ENCODE results near the gene CENPT. TPM values are rescaled to one million over a fixed set of nuclear protein-coding genes. Genes with fewer than 3 reads are reported as not detected.

CENPT gene
- total RNA-seq, 1 experiment from 2014 or later = 60.9 TPM

DNA sequence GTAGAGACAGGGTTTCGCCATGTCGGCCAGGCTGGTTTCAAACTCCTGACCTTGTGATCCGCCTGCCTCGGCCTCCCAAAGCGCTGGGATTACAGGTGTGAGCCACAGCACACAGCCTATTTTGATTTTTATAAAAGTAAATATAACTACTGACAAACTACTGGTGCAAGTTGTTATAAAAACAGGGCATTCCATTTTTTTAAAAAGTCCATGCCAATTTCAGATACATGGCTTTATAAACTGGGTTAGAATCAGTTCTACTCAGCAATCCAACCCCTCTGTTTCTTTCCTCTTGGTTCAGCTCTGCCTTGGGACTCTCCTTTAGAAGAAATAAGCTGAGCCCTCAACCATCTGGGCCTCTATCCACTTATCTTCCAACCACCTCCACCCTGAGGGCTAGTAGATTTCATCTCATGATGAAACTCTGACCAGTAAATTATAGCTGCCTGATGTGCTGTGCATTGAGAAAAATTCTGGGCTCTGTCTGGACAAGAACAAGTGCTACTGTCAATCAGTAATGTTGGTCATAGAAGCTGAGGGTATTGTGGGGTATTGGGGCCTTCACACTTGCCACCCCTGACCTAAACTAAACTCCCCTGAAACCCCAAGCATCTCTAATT lies 51.3 kb downstream of the CENPT start:
- Histone ChIP-seq H4K91ac (ENCODE audit: insufficient read length, low read depth, low read length) (no peak overlapping the region), H3K79me2 (ENCODE audit: insufficient read depth, low read length) (no peaks in the 10 kb centered on the region; the same call in 1 of the 2 replicates), H2BK20ac (ENCODE audit: low read depth, low read length, poor library complexity, severe bottlenecking) (no peak overlapping the region), H2AFZ (ENCODE audit: low read length) (no peak overlapping the region), H3K56ac (ENCODE audit: insufficient read length, low read depth, low read length) (no peak overlapping the region), H2BK12ac (ENCODE audit: insufficient read length, low read depth, low read length) (no peak overlapping the region), H2AK5ac (ENCODE audit: insufficient read length, low read length) (no peak overlapping the region), H3T11ph (ENCODE audit: low read length) (no peak overlapping the region), H2BK15ac (ENCODE audit: low read depth, low read length) (no peak overlapping the region), H3K27me3 (ENCODE audit: insufficient read depth, low read length) (no peaks in the 10 kb centered on the region), H3K14ac (ENCODE audit: insufficient read depth, low read length) (no peak overlapping the region), H3K23ac (ENCODE audit: insufficient read length, low read depth, low read length) (no peak overlapping the region), H3K18ac (ENCODE audit: insufficient read length, low read depth, low read length) (no peak overlapping the region), H3K4me1 (ENCODE audit: insufficient read depth, low read length) (no peaks in the 10 kb centered on the region), H3K79me1 (ENCODE audit: insufficient read depth, low read depth, low read length, poor library complexity, severe bottlenecking) (peaks cover 5% of the 10 kb centered on the region), H3K4me2 (ENCODE audit: insufficient read depth, insufficient read length, low read length) (no peak overlapping the region), H2BK120ac (ENCODE audit: low read depth, low read length, poor library complexity, severe bottlenecking) (no peak overlapping the region), H4K5ac (ENCODE audit: insufficient read length, low read depth, low read length) (no peak overlapping the region), H3K9me3 (ENCODE audit: control insufficient read depth, low read depth, low read length) (no peaks in the 10 kb centered on the region), H4K8ac (replicated peaks; ENCODE audit: insufficient read length, low read depth, low read length) (no peak overlapping the region), H3K9ac (ENCODE audit: extremely low read depth, insufficient read length, low read length) (no peak overlapping the region), H3K27ac (ENCODE audit: insufficient read length, low read depth, low read length) (no peak overlapping the region), H4K20me1 (ENCODE audit: control insufficient read depth, insufficient read depth, insufficient read length) (no peaks in the 10 kb centered on the region), H3K23me2 (ENCODE audit: insufficient read length, low read depth, low read length, poor library complexity, severe bottlenecking) (no peaks in the 10 kb centered on the region), H3K4ac (ENCODE audit: low read depth, low read length) (no peak overlapping the region), H2BK5ac (ENCODE audit: insufficient read length, low read length) (no peak overlapping the region)
- no peaks in the 10 kb centered on the region for H3K9me3 Mint-ChIP-seq
- H3K27ac Mint-ChIP-seq = peak overlapping the region in 2 of 3 experiments; percentile 22 to 31; a peak in 3 of 7 replicates
- DNase-seq = no peak
- no peaks in the 10 kb centered on the region for H3K27me3 Mint-ChIP-seq (ENCODE audit: low read depth)
- H3K4me1 Mint-ChIP-seq = no peaks in the 10 kb centered on the region
- H3K36me3 Mint-ChIP-seq (ENCODE audit: insufficient read depth in 1 of 3, low read depth in 3 of 3) = peaks cover 3 to 29% (median 26%) of the 10 kb centered on the region in 3 experiments; a peak in 6 of 7 replicates
- H3K4me3 Mint-ChIP-seq = no peak overlapping the region
- no CpG with 5 or more reads among the region's 5 CpGs for WGBS (ENCODE audit: extremely low coverage, insufficient read length, low lambda C conversion rate)
- TF ChIP-seq, protein P1, sequence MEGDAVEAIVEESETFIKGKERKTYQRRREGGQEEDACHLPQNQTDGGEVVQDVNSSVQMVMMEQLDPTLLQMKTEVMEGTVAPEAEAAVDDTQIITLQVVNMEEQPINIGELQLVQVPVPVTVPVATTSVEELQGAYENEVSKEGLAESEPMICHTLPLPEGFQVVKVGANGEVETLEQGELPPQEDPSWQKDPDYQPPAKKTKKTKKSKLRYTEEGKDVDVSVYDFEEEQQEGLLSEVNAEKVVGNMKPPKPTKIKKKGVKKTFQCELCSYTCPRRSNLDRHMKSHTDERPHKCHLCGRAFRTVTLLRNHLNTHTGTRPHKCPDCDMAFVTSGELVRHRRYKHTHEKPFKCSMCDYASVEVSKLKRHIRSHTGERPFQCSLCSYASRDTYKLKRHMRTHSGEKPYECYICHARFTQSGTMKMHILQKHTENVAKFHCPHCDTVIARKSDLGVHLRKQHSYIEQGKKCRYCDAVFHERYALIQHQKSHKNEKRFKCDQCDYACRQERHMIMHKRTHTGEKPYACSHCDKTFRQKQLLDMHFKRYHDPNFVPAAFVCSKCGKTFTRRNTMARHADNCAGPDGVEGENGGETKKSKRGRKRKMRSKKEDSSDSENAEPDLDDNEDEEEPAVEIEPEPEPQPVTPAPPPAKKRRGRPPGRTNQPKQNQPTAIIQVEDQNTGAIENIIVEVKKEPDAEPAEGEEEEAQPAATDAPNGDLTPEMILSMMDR (conservative IDR thresholded peaks at IDR 0.05) = no peak
